HG02970 (cell line): ENCODE measurements around the gene EGFL7.
"Not testable (repeated sequence)": the region's sequence is repeated elsewhere in the genome, so short reads cannot be mapped to it uniquely, and the experiment has no call there.

Source experiments
- ATAC-seq: cut with Tn5 transposase; IDR thresholded peaks from one replicate; pipeline ENCODE4 v1.9.1; 2021; ENCODE audit warnings: mild to moderate bottlenecking, moderate library complexity, moderate number of reproducible peaks; ENCODE audit not compliant: unreplicated experiment, low FRiP score

EGFL7 gene

GRCh38 chr9:136695955-136696354, 33.2 kb downstream of the EGFL7 start:
- ATAC-seq: no peak

GRCh38 chr9:136696502-136696901, 33.8 kb downstream of the EGFL7 start:
- ATAC-seq: no peak

DNA sequence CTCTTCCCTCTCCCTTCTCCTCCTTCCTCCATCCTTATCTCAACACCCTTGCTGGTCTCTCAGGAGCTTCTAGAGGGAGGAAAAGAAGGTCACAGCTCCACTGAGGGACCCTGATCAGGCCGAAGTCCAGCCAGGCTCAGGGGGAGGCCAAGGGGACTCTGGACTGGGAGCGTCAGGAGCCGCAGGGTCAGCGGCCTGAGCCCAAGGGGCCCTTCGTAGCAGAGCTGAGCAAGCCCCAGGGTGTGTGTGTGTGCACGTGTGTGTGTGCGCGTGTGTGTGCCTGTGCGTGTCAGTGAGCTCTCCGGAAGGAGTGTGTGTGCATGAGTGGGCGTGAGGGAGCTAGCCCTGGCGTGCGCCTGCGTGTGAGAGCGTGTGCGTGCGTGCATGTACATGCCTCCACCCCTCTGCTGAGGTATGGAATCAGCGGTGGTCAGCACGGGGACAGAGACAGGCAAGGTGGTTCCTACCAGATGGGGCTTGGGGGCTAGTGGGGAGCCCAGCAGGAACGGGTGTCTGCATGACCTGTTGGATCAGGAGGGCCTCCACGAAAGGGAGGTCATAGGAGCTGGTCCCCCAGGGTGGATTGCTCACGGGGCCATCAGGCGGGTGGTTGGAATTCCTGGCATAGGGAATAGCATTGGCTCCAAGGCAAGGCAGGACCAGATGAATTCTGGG, 34.6 kb downstream of the EGFL7 start:
- no peak for ATAC-seq

DNA sequence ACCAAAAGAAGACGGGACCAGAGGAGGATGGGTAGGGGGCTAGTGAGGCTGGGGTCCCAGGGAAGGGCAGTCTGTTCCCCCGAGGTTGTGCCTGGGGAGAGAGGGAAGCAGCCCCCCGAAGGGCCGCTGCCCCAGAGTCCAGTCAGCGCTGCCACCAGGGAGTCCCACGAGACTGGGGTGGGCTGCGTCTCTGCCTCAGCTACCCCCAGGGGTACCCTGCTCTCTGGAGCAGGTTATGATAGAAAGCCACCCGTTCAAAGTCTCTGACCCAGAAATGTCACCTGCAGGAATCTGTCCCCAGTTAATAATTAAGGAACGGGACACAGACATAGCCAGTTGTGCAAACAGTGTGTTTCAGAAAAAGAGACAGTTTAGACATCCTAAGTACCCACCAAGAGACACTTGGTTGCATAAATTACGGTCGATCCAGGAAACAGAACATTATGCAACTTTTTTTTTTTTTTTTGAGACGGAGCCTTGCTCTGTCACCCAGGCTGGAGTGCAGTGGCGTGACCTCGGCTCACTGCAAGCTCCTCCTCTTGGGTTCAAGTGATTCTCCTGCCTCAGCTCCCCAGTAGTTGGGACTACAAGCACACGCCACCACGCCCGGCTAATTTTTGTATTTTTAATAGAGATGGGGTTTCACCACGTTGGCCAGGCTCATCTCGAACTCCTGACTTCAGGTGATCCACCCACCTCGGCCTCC, 35.3 kb downstream of the EGFL7 start:
- no peak for ATAC-seq

GRCh38 chr9:136698635-136699246, 36.0 kb downstream of the EGFL7 start:
- no peak for ATAC-seq

DNA sequence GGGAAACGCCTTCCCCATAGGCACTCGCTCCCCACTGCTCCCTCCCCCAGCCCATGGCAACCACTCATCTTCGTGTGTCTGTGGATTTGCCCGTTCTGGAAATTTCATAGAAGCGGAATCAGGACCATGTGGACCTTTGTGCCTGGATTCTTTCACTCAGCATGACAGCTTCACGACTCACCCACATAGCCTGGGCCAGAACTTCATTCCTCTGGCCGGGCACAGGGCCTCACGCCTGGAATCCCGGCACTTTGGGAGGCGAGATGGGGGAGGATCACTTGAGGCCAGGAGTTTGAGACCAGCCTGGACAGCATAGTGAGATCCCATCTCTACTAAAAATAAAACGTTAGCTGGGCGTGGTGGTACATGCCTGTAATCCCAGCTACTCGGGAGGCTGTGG, 37.6 kb downstream of the EGFL7 start:
- ATAC-seq: no peak

- ATAC-seq: no peak
Observed at GRCh38 chr9:136700959-136701667, 38.4 kb downstream of the EGFL7 start.

- no peak for ATAC-seq
Observed at GRCh38 chr9:136701668-136702053, 38.9 kb downstream of the EGFL7 start.

DNA sequence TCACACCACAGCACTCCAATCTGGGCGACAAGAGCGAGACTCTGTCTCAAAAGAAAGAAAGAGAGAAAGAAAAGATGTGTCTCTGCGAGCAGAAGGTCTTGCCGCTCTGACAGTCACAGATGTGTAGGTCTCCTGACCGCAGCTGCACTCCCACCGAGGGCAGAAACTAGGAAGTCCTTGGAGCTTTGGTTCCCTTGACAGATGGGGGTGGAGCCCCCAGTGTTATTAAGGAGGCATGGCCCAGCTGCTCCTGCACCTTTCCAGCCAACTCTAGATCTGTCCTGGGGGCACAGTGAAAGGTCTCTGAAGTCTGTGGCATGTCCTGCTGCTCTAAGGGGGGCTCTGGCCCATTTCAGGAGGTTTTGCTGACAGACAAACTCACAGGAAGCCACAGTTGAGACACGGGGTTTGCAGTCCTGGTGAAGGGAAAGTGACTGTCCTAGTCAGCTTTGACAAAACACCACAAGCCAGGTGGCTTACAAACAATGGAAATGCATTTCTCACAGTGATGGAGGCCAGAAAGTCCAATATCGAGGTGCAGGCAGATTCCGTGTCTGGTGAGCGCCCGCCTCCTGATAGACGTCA, 40.7 kb downstream of the EGFL7 start:
- ATAC-seq: no peak

GRCh38 chr9:136704741-136705140, 42.0 kb downstream of the EGFL7 start:
- not testable (repeated sequence) for ATAC-seq

- no peak for ATAC-seq
Observed at GRCh38 chr9:136705564-136705963, 42.8 kb downstream of the EGFL7 start.

DNA sequence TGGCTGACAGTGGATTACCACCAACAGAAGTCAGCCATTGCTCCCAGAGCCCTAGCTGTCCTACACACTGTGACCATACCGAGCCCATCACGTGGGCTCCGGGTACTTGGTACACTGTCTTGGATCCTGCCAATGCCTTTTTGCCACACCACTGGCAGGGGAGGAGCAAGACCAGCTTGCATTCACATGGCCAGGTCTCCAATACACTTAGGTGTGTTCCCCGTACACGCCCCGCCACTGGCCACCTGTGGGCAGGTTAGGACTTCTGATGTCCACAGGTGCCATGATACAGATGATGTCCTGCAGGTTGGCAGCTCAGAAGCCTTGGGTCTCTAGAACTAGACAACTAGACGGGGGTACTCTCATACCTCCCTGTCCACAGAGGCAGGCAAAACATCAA, 44.3 kb downstream of the EGFL7 start:
- no peak for ATAC-seq

DNA sequence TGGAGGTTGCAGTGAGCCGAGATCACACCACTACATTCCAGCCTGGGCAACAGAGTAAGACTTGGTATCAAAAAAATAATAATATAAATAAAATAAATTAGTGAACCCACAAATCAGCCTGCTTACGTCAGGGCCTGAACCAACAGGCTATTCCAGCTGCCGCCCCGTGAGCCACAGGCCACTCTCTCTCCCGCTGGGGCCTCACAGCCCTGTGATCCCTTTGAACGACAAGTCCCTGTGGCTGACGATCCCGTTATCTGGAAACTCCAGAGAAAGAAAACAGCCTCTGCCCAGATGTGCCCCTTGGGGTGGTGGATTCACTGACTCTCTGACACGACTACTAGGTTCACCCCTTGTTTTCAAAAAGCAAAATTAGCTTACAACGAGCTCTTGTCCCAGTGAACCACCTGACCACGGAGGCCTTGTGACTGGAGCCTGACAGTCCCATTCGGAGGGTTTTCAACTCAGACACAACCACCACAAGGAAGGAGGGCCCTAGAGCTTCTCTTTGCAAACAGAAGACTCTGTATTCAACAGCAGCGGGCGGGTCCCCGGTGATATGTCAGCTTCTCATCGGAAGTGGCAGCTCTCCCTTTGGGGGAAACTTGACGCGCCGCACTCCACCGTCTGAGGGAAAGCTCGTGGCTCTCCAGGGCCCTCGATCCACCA, 45.3 kb downstream of the EGFL7 start:
- ATAC-seq: no peak

DNA sequence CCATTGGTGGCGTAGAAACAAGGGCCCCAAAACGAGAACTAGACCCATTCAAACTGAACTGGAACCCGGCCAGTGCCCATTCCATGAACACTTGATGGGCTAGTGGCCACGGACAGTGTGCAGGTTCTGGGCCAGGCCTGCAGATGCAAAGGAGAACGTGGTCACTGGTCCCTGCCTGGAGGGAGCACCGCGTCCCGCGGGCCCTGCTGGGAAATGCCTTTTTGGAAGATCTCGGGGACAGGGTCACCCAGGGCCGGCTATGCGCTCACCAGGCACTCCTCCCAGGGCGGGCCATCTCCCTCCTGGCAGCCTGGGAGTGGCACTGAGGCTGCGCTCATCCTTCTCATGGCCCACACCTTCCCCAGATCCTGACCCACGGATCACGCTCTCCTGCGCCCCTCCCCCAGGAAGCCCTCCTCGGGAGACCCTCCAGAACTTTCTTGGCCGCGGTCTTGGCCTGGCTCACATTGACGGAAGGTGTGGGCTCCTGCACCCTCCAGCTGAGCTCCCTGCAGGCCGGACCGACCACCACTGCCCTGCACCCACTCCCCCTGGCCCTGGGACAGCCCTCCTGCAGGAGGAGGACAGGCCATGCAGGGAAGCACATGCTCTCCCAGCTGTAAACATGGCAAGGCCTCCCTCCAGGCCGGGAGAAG, 46.9 kb downstream of the EGFL7 start:
- ATAC-seq: no peak

DNA sequence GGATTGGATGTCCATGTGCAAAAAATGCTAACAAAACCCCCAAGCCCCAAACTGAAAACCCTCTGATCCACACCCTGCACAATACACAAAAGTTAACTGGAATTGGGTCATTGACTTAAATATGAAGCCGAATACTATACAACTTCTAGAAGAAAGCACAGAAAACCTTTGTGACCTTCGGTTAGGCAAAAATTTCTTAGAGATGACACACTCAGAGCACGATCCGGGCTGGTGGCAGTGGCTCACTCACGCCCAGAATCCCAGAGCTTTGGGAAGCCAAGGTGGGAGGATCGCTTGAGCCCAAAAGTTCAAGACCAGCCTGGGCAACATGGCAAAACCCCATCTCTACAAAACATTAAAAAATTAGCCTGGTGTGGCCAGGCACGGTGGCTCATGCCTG, 47.8 kb downstream of the EGFL7 start:
- ATAC-seq: no peak

GRCh38 chr9:136711219-136711648, 48.5 kb downstream of the EGFL7 start:
- not testable (repeated sequence) for ATAC-seq

DNA sequence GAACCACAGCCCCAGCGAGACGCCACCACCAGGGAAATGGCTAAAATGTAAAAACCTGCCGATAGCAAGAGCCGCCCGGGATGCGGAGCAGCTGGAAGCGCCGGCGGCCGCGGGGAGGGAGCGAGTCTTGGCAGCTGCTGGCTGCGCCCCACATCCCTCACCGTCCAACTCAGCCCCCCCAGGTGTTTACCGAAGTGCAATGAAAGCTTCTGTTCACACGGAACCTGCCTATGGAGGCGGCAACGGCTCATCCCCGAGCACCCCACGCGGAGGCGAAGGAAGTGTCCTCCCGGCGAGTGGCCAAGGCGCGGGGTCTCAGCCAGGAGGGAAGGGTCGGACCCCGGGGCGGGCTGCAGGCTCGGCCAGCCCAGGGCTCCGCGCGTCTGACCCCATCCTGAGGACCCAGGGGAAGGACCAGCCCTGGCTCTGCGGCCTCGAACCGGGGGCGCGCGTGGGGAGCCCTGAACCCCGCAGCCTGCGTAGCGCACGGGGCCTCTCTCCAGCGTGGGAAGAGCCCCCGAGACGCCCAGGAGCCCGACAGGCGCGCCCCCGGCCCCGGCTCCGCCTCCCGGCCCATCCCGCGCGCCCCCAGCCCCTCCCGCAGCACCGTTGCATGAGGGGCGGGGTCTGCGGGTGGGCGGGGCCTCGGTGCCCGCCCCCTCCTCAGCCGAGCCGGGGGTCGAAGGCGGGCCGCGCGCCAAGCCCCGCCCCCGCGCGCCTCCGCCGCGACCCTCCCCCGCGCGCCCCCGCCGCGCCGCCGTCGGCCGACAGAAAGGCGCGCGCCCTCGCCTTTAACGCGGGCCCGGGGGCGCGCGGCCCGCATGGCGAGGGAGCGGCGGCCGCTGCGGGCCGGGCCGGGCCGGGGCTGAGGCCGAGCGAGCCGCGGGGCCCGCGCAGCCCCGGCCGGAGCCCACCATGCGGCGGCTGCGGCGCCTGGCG, 49.3 kb downstream of the EGFL7 start, which contains the start of gene DIPK1B:
Gene DIPK1B, plus strand, starts transcription at position 822 of the 939 bp plus-strand sequence. Its CDS starts 94 bp downstream, at position 916.
- ATAC-seq: no peak

- no peak for ATAC-seq
Observed at GRCh38 chr9:136712690-136713544, 50.2 kb downstream of the EGFL7 start.
